ENCODE data around the gene RALGAPA2. TPM values are rescaled to one million over a fixed set of nuclear protein-coding genes. Genes with fewer than 3 reads are reported as not detected.

RALGAPA2 gene
- total and polyA plus RNA-seq, 2 donors (not counting 3 experiments of a cell fraction or from before 2014, with no cell fraction given): 10.0 to 46.8 TPM

DNA sequence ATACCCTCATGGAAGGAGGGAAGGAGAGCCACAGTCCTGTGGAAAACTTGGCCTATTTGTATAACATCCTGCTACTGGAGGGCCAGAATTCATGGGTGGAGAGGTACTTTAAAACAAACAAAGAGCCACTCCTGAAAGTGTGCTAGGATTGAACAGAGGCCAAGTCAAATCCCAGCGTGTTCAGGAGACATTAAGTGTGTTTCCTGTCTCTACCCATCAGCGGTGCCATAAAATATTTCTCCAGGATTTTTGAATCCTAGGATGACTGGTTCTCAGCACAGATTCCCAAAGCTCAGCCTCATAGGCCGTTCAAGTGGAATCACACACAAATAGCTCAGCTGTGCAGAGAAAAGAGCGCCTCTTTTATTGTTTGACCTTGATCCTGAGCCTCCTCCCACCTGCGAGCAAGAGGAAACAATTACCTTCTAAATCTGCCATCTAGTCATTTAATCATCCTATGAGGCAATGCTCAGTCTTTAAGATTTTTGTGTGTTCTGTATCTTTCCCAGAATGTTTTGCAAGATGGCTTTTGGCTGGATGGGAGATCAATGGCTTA is 31.8 kb upstream of the RALGAPA2 start:
- FAIRE-seq (no peak), DNase-seq (ENCODE audit: low read depth, low spot score) (no peak)
- Histone ChIP-seq H3K4me1 (ENCODE audit: control insufficient read depth, extremely low read depth, insufficient read depth, low read length) (peaks cover 15% of the 10 kb centered on the region), H3K4me3 (replicated peaks in 1 of 3; ENCODE audit: insufficient read depth in 1 of 3, low read depth in 1 of 3, low read length in 3 of 3) (peak overlapping the region in 1 of 3 experiments; percentile 7), H3K9ac (replicated peaks; ENCODE audit: extremely low read depth, insufficient read depth, low read length) (peak overlapping the region; percentile 80), H3K4me2 (ENCODE audit: insufficient read depth, low read length) (peak overlapping the region; percentile 49), H4K20me1 (replicated peaks; ENCODE audit: control insufficient read depth, extremely low read depth, insufficient read depth, low read length) (no peaks in the 10 kb centered on the region), H3K27me3 (ENCODE audit: control insufficient read depth in 2 of 2, insufficient read depth in 2 of 2, low read length in 2 of 2) (no peaks in the 10 kb centered on the region), H3K9me3 (replicated peaks; ENCODE audit: control insufficient read depth, insufficient read depth, low read length) (peaks cover 5% of the 10 kb centered on the region), H3K79me2 (ENCODE audit: control insufficient read depth, insufficient read depth, low read length) (no peaks in the 10 kb centered on the region), H3K9me1 (replicated peaks; ENCODE audit: control insufficient read depth, extremely low read depth, insufficient read depth, low read length) (no peaks in the 10 kb centered on the region), H2AFZ (ENCODE audit: low read depth, low read length) (peak overlapping the region; percentile 88), H3K36me3 (ENCODE audit: control insufficient read depth in 2 of 2, extremely low read depth in 1 of 2, insufficient read depth in 2 of 2, low read length in 2 of 2) (no peaks in the 10 kb centered on the region), H3K27ac (ENCODE audit: insufficient read depth, low read depth, low read length) (peak overlapping the region; percentile 96)
- intact Hi-C loops (cut with micrococcal nuclease) (loop anchor here (1.0 to 5.0 kb wide), 2 partner anchors 8 to 37 kb away; no protein-coding TSS in a partner anchor), dilution Hi-C loops (cut with MboI; ENCODE audit: extremely low pct_ligation_motif_present, low sequenced_read_pairs) (no loop called here)
- TF ChIP-seq EZH2 (IDR thresholded peaks at IDR 0.05; ENCODE audit: borderline replicate concordance, low read depth, low read length, severe bottlenecking): no peak
- TF ChIP-seq MYC (IDR thresholded peaks at IDR 0.05; ENCODE audit: low read depth, low read length): no peak
- TF ChIP-seq POLR2AphosphoS5 (IDR thresholded peaks at IDR 0.05; ENCODE audit: insufficient read depth, low read depth, low read length): no peak
- TF ChIP-seq CTCF (IDR thresholded peaks at IDR 0.05; ENCODE audit: extremely low read depth in 1 of 2, insufficient read depth in 1 of 2, low read depth in 1 of 2, low read length in 2 of 2): no peak
- TF ChIP-seq JUN (IDR thresholded peaks at IDR 0.05; ENCODE audit: borderline replicate concordance, insufficient read depth, insufficient read length, low read depth): no peak
- no peak for TF ChIP-seq FOS (IDR thresholded peaks at IDR 0.05; ENCODE audit: borderline replicate concordance, insufficient read depth, low read length)
- no peak for TF ChIP-seq POLR2A (IDR thresholded peaks at IDR 0.05; ENCODE audit: low read depth, low read length)
- TF ChIP-seq GATA2 (IDR thresholded peaks at IDR 0.05; ENCODE audit: insufficient read depth, insufficient read length, low read depth, low read length): no peak
- TF ChIP-seq, protein P1, sequence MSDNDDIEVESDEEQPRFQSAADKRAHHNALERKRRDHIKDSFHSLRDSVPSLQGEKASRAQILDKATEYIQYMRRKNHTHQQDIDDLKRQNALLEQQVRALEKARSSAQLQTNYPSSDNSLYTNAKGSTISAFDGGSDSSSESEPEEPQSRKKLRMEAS (IDR thresholded peaks at IDR 0.05; ENCODE audit: insufficient read depth, insufficient read length): no peak
- BruUV-seq (replicated peaks): no TSS peak
- POLR2A ChIA-PET: interaction anchor here (0.5 to 1.7 kb wide), 4 partner anchors 11 to 35 kb away, joined by 3 to 6 read pairs (median 4); no protein-coding TSS in a partner anchor
- CTCF ChIA-PET: interaction anchor here (0.7 to 2.6 kb wide), 7 partner anchors 12 to 81 kb away, joined by 3 to 11 read pairs (median 4); partner anchors contain the start of gene RALGAPA2

Measured in endothelial cell of umbilical vein (primary cell).